ENCODE results near the gene NR1H3. TPM values are rescaled to one million over a fixed set of nuclear protein-coding genes. Genes with fewer than 3 reads are reported as not detected.

NR1H3 gene
- total RNA-seq, 1 experiment from 2014 or later: 31.6 TPM

DNA sequence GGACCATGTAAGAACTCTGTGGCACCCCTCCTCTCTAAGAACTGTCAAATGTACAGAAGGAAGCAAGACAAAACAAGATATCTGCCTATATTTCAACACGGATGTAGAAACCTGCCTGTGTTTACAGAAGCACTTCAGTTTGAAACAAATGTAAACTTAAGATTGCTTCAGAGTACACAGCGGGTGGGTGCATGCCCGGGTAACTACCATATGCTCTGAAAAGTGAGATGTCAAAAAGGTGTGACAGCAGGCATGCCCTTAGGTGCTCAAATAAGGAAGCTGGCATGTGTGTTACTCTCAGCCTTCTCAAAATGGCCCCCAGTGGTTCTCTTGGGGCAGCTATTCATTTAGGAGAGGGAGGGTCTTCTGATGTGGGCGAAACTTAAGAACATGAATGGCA lies 14.3 kb upstream of the NR1H3 start:
- TF ChIP-seq EZH2phosphoT487 (IDR thresholded peaks at IDR 0.05; ENCODE audit: borderline replicate concordance, low read length): no peak
- TF ChIP-seq EZH2 (IDR thresholded peaks at IDR 0.05; ENCODE audit: low read length, unreplicated experiment): no peak
- TF ChIP-seq, protein P1, sequence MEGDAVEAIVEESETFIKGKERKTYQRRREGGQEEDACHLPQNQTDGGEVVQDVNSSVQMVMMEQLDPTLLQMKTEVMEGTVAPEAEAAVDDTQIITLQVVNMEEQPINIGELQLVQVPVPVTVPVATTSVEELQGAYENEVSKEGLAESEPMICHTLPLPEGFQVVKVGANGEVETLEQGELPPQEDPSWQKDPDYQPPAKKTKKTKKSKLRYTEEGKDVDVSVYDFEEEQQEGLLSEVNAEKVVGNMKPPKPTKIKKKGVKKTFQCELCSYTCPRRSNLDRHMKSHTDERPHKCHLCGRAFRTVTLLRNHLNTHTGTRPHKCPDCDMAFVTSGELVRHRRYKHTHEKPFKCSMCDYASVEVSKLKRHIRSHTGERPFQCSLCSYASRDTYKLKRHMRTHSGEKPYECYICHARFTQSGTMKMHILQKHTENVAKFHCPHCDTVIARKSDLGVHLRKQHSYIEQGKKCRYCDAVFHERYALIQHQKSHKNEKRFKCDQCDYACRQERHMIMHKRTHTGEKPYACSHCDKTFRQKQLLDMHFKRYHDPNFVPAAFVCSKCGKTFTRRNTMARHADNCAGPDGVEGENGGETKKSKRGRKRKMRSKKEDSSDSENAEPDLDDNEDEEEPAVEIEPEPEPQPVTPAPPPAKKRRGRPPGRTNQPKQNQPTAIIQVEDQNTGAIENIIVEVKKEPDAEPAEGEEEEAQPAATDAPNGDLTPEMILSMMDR (conservative IDR thresholded peaks at IDR 0.05; ENCODE audit: low read depth, low read length): no peak
- Histone ChIP-seq H3K79me2 (ENCODE audit: low read length) (peaks cover 15% of the 10 kb centered on the region), H3K4me2 (ENCODE audit: low read length) (no peak overlapping the region), H3F3A (ENCODE audit: low read length, unreplicated experiment) (no peaks in the 10 kb centered on the region), H4K20me1 (ENCODE audit: low read length) (no peaks in the 10 kb centered on the region), H3K9ac (ENCODE audit: low read length) (no peak overlapping the region), H3K9me2 (replicated peaks; ENCODE audit: low read length) (no peaks in the 10 kb centered on the region), H3K27ac (ENCODE audit: low read length) (no peak overlapping the region), H2AFZ (ENCODE audit: low read length) (no peak overlapping the region), H3K9me3 (ENCODE audit: low read length) (no peaks in the 10 kb centered on the region), H3K27me3 (ENCODE audit: low read length) (no peaks in the 10 kb centered on the region), H3K4me1 (ENCODE audit: insufficient read depth, low read length) (peaks cover 7% of the 10 kb centered on the region; the same call in 1 of the 2 replicates), H3K36me3 (ENCODE audit: low read depth, low read length) (peaks cover 6% of the 10 kb centered on the region; the same call in 1 of the 2 replicates), H3K4me3 (ENCODE audit: low read length) (no peak overlapping the region)
- DNase-seq (no peak), ATAC-seq (no peak)
- intact Hi-C loops (cut with micrococcal nuclease): no loop called here
- CTCF ChIA-PET: interaction anchor here (0.8 kb wide), 1 partner anchor 10 kb away, joined by 3 read pairs; no protein-coding TSS in a partner anchor
- POLR2A ChIA-PET (ENCODE audit: unreplicated experiment): no interaction called here
- no TSS peak for BruUV-seq (replicated peaks)

- POLR2A ChIA-PET (ENCODE audit: unreplicated experiment): interaction anchor here (0.6 kb wide), 1 partner anchor 20 kb away, joined by 3 read pairs; no protein-coding TSS in a partner anchor
- H3K4me3 ChIP-seq (ENCODE audit: low read length): no peak overlapping the region
Observed at GRCh38 chr11:47244448-47245350, 13.1 kb upstream of the NR1H3 start.

More at GRCh38 chr11:47244448-47245350, 13.1 kb upstream of the NR1H3 start:
- no peak for DNase-seq
- H3K79me2 ChIP-seq (ENCODE audit: low read length): peaks cover 23% of the 10 kb centered on the region
- no peaks in the 10 kb centered on the region for H3K9me3 ChIP-seq (ENCODE audit: low read length)
- H2AFZ ChIP-seq (ENCODE audit: low read length): no peak overlapping the region
- no peaks in the 10 kb centered on the region for H4K20me1 ChIP-seq (ENCODE audit: low read length)
- ATAC-seq: no peak
- TF ChIP-seq EZH2phosphoT487 (IDR thresholded peaks at IDR 0.05; ENCODE audit: borderline replicate concordance, low read length) (no peak), EZH2 (IDR thresholded peaks at IDR 0.05; ENCODE audit: low read length, unreplicated experiment) (no peak)
- TF ChIP-seq, protein P1 (conservative IDR thresholded peaks at IDR 0.05; ENCODE audit: low read depth, low read length): no peak
- CTCF ChIA-PET: interaction anchor here (0.6 kb wide), 1 partner anchor 54 kb away, joined by 3 read pairs; no protein-coding TSS in a partner anchor
- no TSS peak for BruUV-seq (replicated peaks)
- intact Hi-C loops (cut with micrococcal nuclease): no loop called here
- no peaks in the 10 kb centered on the region for H3K27me3 ChIP-seq (ENCODE audit: low read length)
- H3F3A ChIP-seq (ENCODE audit: low read length, unreplicated experiment): no peaks in the 10 kb centered on the region
- no peak overlapping the region for H3K9ac ChIP-seq (ENCODE audit: low read length)
- H3K4me1 ChIP-seq (ENCODE audit: insufficient read depth, low read length): peaks cover 7% of the 10 kb centered on the region; the same call in 1 of the 2 replicates
- H3K36me3 ChIP-seq (ENCODE audit: low read depth, low read length): peaks cover 5% of the 10 kb centered on the region; the same call in 1 of the 2 replicates
- no peaks in the 10 kb centered on the region for H3K9me2 ChIP-seq (replicated peaks; ENCODE audit: low read length)
- H3K27ac ChIP-seq (ENCODE audit: low read length): no peak overlapping the region
- no peak overlapping the region for H3K4me2 ChIP-seq (ENCODE audit: low read length)
